IMR-90 (cell line): ENCODE results near the gene ZNF574. TPM values are rescaled to one million over a fixed set of nuclear protein-coding genes. Genes with fewer than 3 reads are reported as not detected.
A peak's percentile ranks its signal among the peaks of the same experiment; 100 is the strongest.

ENCODE experiments used
- ATAC-seq: fragments of 200-7000 bp; cut with Tn5 transposase; 2 replicates; pipeline ENCODE4 v1.9.1; 2020; ENCODE audit warnings: low read depth, mild to moderate bottlenecking, moderate library complexity
- BruUV-seq: library from RNA; stranded (reverse); fragments of 400-500 nt; replicated peaks from 2 replicates; lab custom pipeline; 2021; lab: Mats Ljungman, UMichigan
- CTCF ChIA-PET: fragments of 300-600 bp; formaldehyde crosslinking; extraction: SDS; loops from one replicate; lab custom pipeline; 2021; ENCODE audit warnings: antibody characterized with exemption; lab: Yijun Ruan, JAX
- POLR2A ChIA-PET: fragments of 300-600 bp; sonication (Branson Sonifier 250); formaldehyde crosslinking; loops from one replicate; lab custom pipeline; 2022; ENCODE audit warnings: antibody characterized with exemption; ENCODE audit not compliant: unreplicated experiment; lab: Charles Lee
- DNase-seq: peaks from one replicate; pipeline ENCODE4 v3.0.0; 2013
- H2AFZ ChIP-seq: replicated peaks from 2 replicates; pipeline ENCODE3; 2013; ENCODE audit warnings: low read length, mild to moderate bottlenecking; ENCODE audit not compliant: poor library complexity
- H2AK5ac ChIP-seq: 2 replicates; pipeline ENCODE4 v1.6.1; 2013; ENCODE audit warnings: low read depth, low read length, inconsistent platforms
- H2AK9ac ChIP-seq: replicated peaks from 2 replicates; pipeline ENCODE3; 2013; ENCODE audit warnings: mild to moderate bottlenecking, low read depth, low read length, moderate library complexity; ENCODE audit not compliant: poor library complexity
- H2BK120ac ChIP-seq: 2 replicates; pipeline ENCODE4 v1.6.1; 2013; ENCODE audit warnings: low read depth, low read length, inconsistent platforms
- H2BK15ac ChIP-seq: 3 replicates; pipeline ENCODE4 v1.6.1; 2013; ENCODE audit warnings: low read depth, low read length, inconsistent platforms
- H2BK20ac ChIP-seq: 2 replicates; pipeline ENCODE4 v1.6.1; 2013; ENCODE audit warnings: low read depth, mild to moderate bottlenecking, inconsistent platforms, low read length, moderate library complexity
- H2BK5ac ChIP-seq: 2 replicates; pipeline ENCODE4 v1.6.1; 2013; ENCODE audit warnings: mild to moderate bottlenecking, low read depth, low read length, inconsistent platforms; ENCODE audit not compliant: poor library complexity, severe bottlenecking
- H3K14ac ChIP-seq: replicated peaks from 2 replicates; pipeline ENCODE4 v1.6.1; 2013; ENCODE audit warnings: low read depth, low read length, inconsistent platforms
- H3K18ac ChIP-seq: 2 replicates; pipeline ENCODE4 v1.6.1; 2013; ENCODE audit warnings: low read depth, low read length, control low read depth
- H3K23ac ChIP-seq: 2 replicates; pipeline ENCODE4 v1.6.1; 2013; ENCODE audit warnings: low read depth, low read length, inconsistent platforms
- H3K27ac ChIP-seq: 2 replicates; pipeline ENCODE4 v1.5.1; 2013; ENCODE audit warnings: mild to moderate bottlenecking, control low read depth, low read length; ENCODE audit not compliant: insufficient read depth
- H3K27me3 ChIP-seq: 2 replicates; pipeline ENCODE4 v1.6.1; 2013; ENCODE audit warnings: low read length; ENCODE audit not compliant: control insufficient read depth, insufficient read depth
- H3K36me3 ChIP-seq: 2 replicates; pipeline ENCODE4 v1.6.1; 2013; ENCODE audit warnings: low read length, mixed read lengths; ENCODE audit not compliant: control insufficient read depth, insufficient read depth
- H3K4ac ChIP-seq: 2 replicates; pipeline ENCODE4 v1.6.1; 2013; ENCODE audit warnings: low read depth, low read length, inconsistent platforms
- H3K4me1 ChIP-seq: 2 replicates; pipeline ENCODE4 v1.6.1; 2013; ENCODE audit warnings: low read length, mixed read lengths; ENCODE audit not compliant: control insufficient read depth, insufficient read depth
- H3K4me2 ChIP-seq: 2 replicates; pipeline ENCODE4 v1.6.1; 2013; ENCODE audit warnings: low read depth, mild to moderate bottlenecking, control low read depth, low read length, moderate library complexity
- H3K4me3 ChIP-seq: 2 replicates; pipeline ENCODE4 v1.5.1; 2013; ENCODE audit warnings: low read depth, mild to moderate bottlenecking, control low read depth, low read length, moderate library complexity; ENCODE audit not compliant: insufficient read depth
- H3K56ac ChIP-seq: 2 replicates; pipeline ENCODE4 v1.6.1; 2013; ENCODE audit warnings: low read length, inconsistent platforms; ENCODE audit not compliant: insufficient read depth; ENCODE audit errors: extremely low read depth
- H3K79me1 ChIP-seq, 2 experiments: 2 replicates each; pipeline ENCODE4 v1.6.1; 2013; ENCODE audit warnings: low read length in 2 of 2, inconsistent platforms in 1 of 2, low read depth in 1 of 2
- H3K9ac ChIP-seq: 2 replicates; pipeline ENCODE4 v1.6.1; 2013; ENCODE audit warnings: low read depth, low read length, control low read depth
- H3K9me1 ChIP-seq: 2 replicates; pipeline ENCODE4 v1.6.1; 2013; ENCODE audit warnings: low read length, inconsistent platforms; ENCODE audit not compliant: insufficient read depth
- H3K9me3 ChIP-seq: 2 replicates; pipeline ENCODE4 v1.6.1; 2013; ENCODE audit warnings: low read length; ENCODE audit not compliant: control insufficient read depth, insufficient read depth
- H4K20me1 ChIP-seq: 2 replicates; pipeline ENCODE4 v1.6.1; 2013; ENCODE audit warnings: low read length, inconsistent platforms; ENCODE audit not compliant: insufficient read depth
- H4K5ac ChIP-seq: 2 replicates; pipeline ENCODE4 v1.6.1; 2013; ENCODE audit warnings: mild to moderate bottlenecking, low read depth, low read length, control low read depth
- H4K8ac ChIP-seq, 2 experiments: 2 replicates each; pipeline ENCODE4 v1.6.1; 2013; ENCODE audit warnings: low read depth in 2 of 2, low read length in 2 of 2, control low read depth in 1 of 2, inconsistent platforms in 1 of 2
- H4K91ac ChIP-seq: 2 replicates; pipeline ENCODE4 v1.6.1; 2013; ENCODE audit warnings: low read depth, low read length, inconsistent platforms; ENCODE audit not compliant: insufficient read depth
- BHLHE40 ChIP-seq: fragments of 150-350 bp; IDR thresholded peaks from 2 replicates; pipeline ENCODE4 v1.6.1; 2016; ENCODE audit warnings: mild to moderate bottlenecking, low read depth, low read length
- CEBPB ChIP-seq: IDR thresholded peaks from 2 replicates; pipeline ENCODE4 v1.6.1; 2012; ENCODE audit warnings: low read depth, low read length, improper control_type of control experiment
- CHD1 ChIP-seq: IDR thresholded peaks from 2 replicates; pipeline ENCODE4 v1.6.1; 2012; ENCODE audit warnings: low read depth, low read length, improper control_type of control experiment
- FOS ChIP-seq: fragments of 150-350 bp; IDR thresholded peaks from 2 replicates; pipeline ENCODE4 v1.6.1; 2016; ENCODE audit warnings: low read depth, low read length
- MAFK ChIP-seq: IDR thresholded peaks from 2 replicates; pipeline ENCODE4 v1.6.1; 2012; ENCODE audit warnings: low read depth, low read length, improper control_type of control experiment
- MXI1 ChIP-seq: IDR thresholded peaks from 2 replicates; pipeline ENCODE4 v1.6.1; 2012; ENCODE audit warnings: low read depth, mild to moderate bottlenecking, low read length, moderate library complexity, borderline replicate concordance
- NFE2L2 ChIP-seq: fragments of 150-350 bp; IDR thresholded peaks from 2 replicates; pipeline ENCODE4 v1.6.1; 2016; ENCODE audit warnings: low read depth, mild to moderate bottlenecking, low read length
- POLR2A ChIP-seq: IDR thresholded peaks from 2 replicates; pipeline ENCODE4 v1.6.1; 2012; ENCODE audit warnings: mild to moderate bottlenecking, low read depth, low read length
- RAD21 ChIP-seq: IDR thresholded peaks from 2 replicates; pipeline ENCODE4 v1.6.1; 2012; ENCODE audit warnings: low read length, improper control_type of control experiment
- RCOR1 ChIP-seq: IDR thresholded peaks from 2 replicates; pipeline ENCODE4 v1.6.1; 2012; ENCODE audit warnings: mild to moderate bottlenecking, low read length, improper control_type of control experiment; ENCODE audit not compliant: insufficient replicate concordance
- RFX5 ChIP-seq: IDR thresholded peaks from 2 replicates; pipeline ENCODE4 v1.8.0; 2012; ENCODE audit warnings: low read depth, mild to moderate bottlenecking, low read length, moderate library complexity
- SMC3 ChIP-seq: fragments of 150-350 bp; IDR thresholded peaks from 2 replicates; pipeline ENCODE4 v1.6.1; 2016; ENCODE audit warnings: low read depth, mild to moderate bottlenecking, antibody characterized with exemption, low read length, moderate library complexity
- WGBS, 2 experiments: methylation state at CpG; one replicate each; pipeline versions ENCODE4 v1.1.5 to v1.1.7; 2013; ENCODE audit warnings: missing lambda C conversion rate in 2 of 2; ENCODE audit not compliant: insufficient read length in 1 of 2; ENCODE audit errors: extremely low coverage in 2 of 2; 5-methylcytosine and 5-hydroxymethylcytosine counted together
- dilution Hi-C: fragments of 300-500 bp; cut with HindIII; formaldehyde crosslinking; loops from one replicate; pipeline ENCODE4 v1.14.3; 2018; ENCODE audit warnings: low sequenced_read_pairs; ENCODE audit not compliant: unreplicated experiment
- in situ Hi-C: fragments of 300-500 bp; cut with MboI; formaldehyde crosslinking; loops from 3 replicates; pipeline ENCODE4 v1.14.3; 2019; ENCODE audit warnings: low sequenced_read_pairs, inconsistent platforms, mixed read lengths
- intact Hi-C: fragments of 100-400 bp; cut with micrococcal nuclease; formaldehyde crosslinking; loops from 2 replicates; pipeline ENCODE4 v1.10.0; 2022
- polyA plus RNA-seq, 3 experiments: library from polyadenylated mRNA; depleted of rRNA; stranded (reverse); fragments of >200 nt; gene quantifications; 2 replicates each; pipeline ENCODE4 v1.2.3, GENCODE V29; 2012; ENCODE audit warnings: low replicate concordance in 1 of 3
- total RNA-seq: library from RNA; depleted of rRNA; stranded (reverse); fragments of >200 nt; gene quantifications from 2 replicates; pipeline ENCODE4 v1.2.3, GENCODE V29; 2012
- TF ChIP-seq, protein P1 (sequence below): fragments of 150-350 bp; IDR thresholded peaks from 2 replicates; pipeline ENCODE4 v1.6.1; 2017; ENCODE audit warnings: mild to moderate bottlenecking, antibody characterized with exemption, low read length, low read depth
- TF ChIP-seq, protein P2 (sequence below): conservative IDR thresholded peaks from 2 replicates; pipeline ENCODE4 v1.5.1; 2012; ENCODE audit warnings: mild to moderate bottlenecking, low read depth, low read length, improper control_type of control experiment
- TF ChIP-seq, protein P3 (sequence below): fragments of 150-350 bp; IDR thresholded peaks from 2 replicates; pipeline ENCODE4 v1.6.1; 2016; ENCODE audit warnings: low read depth, mild to moderate bottlenecking, low read length, moderate library complexity, borderline replicate concordance

The ZNF574 gene
- total and polyA plus RNA-seq, 2 of the 4 experiments (the other 2 are of a cell fraction): 8.1 to 14.1 TPM

- dilution Hi-C loops (no loop called here), intact Hi-C loops (no loop called here), in situ Hi-C loops (no loop called here)
- Histone ChIP-seq H3K79me1 (peaks cover 0 to 15% of the 10 kb centered on the region in 2 experiments; a peak in 2 of 4 replicates), H3K36me3 (no peaks in the 10 kb centered on the region), H2BK20ac (no peak overlapping the region), H3K23ac (no peak overlapping the region), H2AFZ (no peak overlapping the region), H3K18ac (no peak overlapping the region), H4K20me1 (no peaks in the 10 kb centered on the region), H3K9ac (no peak overlapping the region), H3K27me3 (no peaks in the 10 kb centered on the region; the same call in 1 of the 2 replicates), H2BK15ac (no peak overlapping the region), H3K27ac (no peak overlapping the region), H3K4me1 (peaks cover 12% of the 10 kb centered on the region), H3K4ac (no peak overlapping the region), H2AK9ac (peak overlapping the region; percentile 3), H3K4me2 (no peak overlapping the region), H2BK5ac (no peak overlapping the region), H3K14ac (no peak overlapping the region), H2BK120ac (no peak overlapping the region), H3K4me3 (no peak overlapping the region), H3K9me3 (no peaks in the 10 kb centered on the region), H4K91ac (0 out of 2 replicates have a peak overlapping the region, but pooled peaks have one; percentile 32), H2AK5ac (peak overlapping the region; percentile 85), H3K56ac (no peak overlapping the region), H3K9me1 (peaks cover 10% of the 10 kb centered on the region), H4K8ac (0 out of 4 replicates have a peak overlapping the region, but pooled peaks of 1 of the 2 experiments have one; percentile 6), H4K5ac (no peak overlapping the region)
- BruUV-seq: no TSS peak
- CTCF ChIA-PET: no interaction called here
- 92% methylated on average over 7 of the region's 13 CpGs; no CpG with 5 or more reads in 1 of the 2 experiments for WGBS, 2 experiments
- no peak for DNase-seq
- POLR2A ChIA-PET: no interaction called here
- no peak for ATAC-seq
- TF ChIP-seq, protein P1, sequence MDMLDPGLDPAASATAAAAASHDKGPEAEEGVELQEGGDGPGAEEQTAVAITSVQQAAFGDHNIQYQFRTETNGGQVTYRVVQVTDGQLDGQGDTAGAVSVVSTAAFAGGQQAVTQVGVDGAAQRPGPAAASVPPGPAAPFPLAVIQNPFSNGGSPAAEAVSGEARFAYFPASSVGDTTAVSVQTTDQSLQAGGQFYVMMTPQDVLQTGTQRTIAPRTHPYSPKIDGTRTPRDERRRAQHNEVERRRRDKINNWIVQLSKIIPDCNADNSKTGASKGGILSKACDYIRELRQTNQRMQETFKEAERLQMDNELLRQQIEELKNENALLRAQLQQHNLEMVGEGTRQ: no peak
- TF ChIP-seq CHD1: no peak
- TF ChIP-seq, protein P2, sequence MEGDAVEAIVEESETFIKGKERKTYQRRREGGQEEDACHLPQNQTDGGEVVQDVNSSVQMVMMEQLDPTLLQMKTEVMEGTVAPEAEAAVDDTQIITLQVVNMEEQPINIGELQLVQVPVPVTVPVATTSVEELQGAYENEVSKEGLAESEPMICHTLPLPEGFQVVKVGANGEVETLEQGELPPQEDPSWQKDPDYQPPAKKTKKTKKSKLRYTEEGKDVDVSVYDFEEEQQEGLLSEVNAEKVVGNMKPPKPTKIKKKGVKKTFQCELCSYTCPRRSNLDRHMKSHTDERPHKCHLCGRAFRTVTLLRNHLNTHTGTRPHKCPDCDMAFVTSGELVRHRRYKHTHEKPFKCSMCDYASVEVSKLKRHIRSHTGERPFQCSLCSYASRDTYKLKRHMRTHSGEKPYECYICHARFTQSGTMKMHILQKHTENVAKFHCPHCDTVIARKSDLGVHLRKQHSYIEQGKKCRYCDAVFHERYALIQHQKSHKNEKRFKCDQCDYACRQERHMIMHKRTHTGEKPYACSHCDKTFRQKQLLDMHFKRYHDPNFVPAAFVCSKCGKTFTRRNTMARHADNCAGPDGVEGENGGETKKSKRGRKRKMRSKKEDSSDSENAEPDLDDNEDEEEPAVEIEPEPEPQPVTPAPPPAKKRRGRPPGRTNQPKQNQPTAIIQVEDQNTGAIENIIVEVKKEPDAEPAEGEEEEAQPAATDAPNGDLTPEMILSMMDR: no peak
- no peak for TF ChIP-seq RAD21
- TF ChIP-seq BHLHE40: no peak
- no peak for TF ChIP-seq SMC3
- TF ChIP-seq CEBPB: no peak
- TF ChIP-seq RCOR1: no peak
- TF ChIP-seq FOS: no peak
- TF ChIP-seq NFE2L2: no peak
- TF ChIP-seq POLR2A: no peak
- no peak for TF ChIP-seq MXI1
- TF ChIP-seq, protein P3, sequence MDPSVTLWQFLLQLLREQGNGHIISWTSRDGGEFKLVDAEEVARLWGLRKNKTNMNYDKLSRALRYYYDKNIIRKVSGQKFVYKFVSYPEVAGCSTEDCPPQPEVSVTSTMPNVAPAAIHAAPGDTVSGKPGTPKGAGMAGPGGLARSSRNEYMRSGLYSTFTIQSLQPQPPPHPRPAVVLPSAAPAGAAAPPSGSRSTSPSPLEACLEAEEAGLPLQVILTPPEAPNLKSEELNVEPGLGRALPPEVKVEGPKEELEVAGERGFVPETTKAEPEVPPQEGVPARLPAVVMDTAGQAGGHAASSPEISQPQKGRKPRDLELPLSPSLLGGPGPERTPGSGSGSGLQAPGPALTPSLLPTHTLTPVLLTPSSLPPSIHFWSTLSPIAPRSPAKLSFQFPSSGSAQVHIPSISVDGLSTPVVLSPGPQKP: no peak
- no peak for TF ChIP-seq MAFK
- TF ChIP-seq RFX5: no peak
Observed at GRCh38 chr19:42091300-42091699, 15.3 kb downstream of the ZNF574 start.
